Tibial nerve (tissue), 3 donors: ENCODE measurements around the gene ABHD10.

ENCODE experiments used
- POLR2A ChIP-seq, 2 donors: fragments of 450-650 bp; IDR thresholded peaks; one replicate each; pipeline ENCODE4 v1.6.1; 2017; ENCODE audit warnings: antibody characterized with exemption in 2 of 2, mild to moderate bottlenecking in 2 of 2, moderate library complexity in 2 of 2
- TF ChIP-seq, protein P1 (sequence below), 5 experiments: fragments of 200-600 bp in 3 of 5; fragments of 450-650 bp in 2 of 5; sonication (generic) in 3 of 5; IDR thresholded peaks; one replicate each; pipeline ENCODE4 v1.5.1; 2016 to 2019; ENCODE audit warnings: antibody characterized with exemption in 5 of 5, mild to moderate bottlenecking in 3 of 5, moderate library complexity in 2 of 5

DNA sequence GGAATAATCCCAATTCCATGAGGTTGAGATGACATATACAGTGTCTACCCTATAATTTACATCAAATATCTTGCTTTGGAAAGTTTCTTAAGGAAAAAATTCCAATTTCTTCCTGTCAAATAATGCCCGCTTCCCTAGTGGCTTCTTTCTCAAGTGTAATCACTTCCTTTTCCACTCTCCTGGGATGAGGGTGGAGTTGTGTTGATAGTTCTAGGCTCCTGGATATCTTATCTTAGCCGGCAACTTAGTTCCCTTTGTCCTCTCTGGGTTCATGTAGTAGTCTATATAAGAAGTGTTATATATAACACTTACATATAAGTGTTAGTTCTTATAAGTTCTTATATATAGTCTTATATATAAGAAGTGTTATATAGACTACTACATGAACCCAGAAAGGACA is 30.8 kb downstream of the ABHD10 start:
- TF ChIP-seq POLR2A (IDR thresholded peaks at IDR 0.05) = no peak
- TF ChIP-seq, protein P1, sequence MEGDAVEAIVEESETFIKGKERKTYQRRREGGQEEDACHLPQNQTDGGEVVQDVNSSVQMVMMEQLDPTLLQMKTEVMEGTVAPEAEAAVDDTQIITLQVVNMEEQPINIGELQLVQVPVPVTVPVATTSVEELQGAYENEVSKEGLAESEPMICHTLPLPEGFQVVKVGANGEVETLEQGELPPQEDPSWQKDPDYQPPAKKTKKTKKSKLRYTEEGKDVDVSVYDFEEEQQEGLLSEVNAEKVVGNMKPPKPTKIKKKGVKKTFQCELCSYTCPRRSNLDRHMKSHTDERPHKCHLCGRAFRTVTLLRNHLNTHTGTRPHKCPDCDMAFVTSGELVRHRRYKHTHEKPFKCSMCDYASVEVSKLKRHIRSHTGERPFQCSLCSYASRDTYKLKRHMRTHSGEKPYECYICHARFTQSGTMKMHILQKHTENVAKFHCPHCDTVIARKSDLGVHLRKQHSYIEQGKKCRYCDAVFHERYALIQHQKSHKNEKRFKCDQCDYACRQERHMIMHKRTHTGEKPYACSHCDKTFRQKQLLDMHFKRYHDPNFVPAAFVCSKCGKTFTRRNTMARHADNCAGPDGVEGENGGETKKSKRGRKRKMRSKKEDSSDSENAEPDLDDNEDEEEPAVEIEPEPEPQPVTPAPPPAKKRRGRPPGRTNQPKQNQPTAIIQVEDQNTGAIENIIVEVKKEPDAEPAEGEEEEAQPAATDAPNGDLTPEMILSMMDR (IDR thresholded peaks at IDR 0.05) = no peak
